ENCODE results near the gene ANO2.

The ANO2 gene

GRCh38 chr12:5514016-5514415 lies 431.0 kb downstream of the ANO2 start:
- DNase-seq (ENCODE audit: low spot score) = no peak

- DNase-seq (ENCODE audit: low spot score) = no peak
Measured at GRCh38 chr12:5513406-5513805, 431.7 kb downstream of the ANO2 start.

All from hematopoietic multipotent progenitor cell treated with erythropoietin and hydrocortisone succinate and interleukin-3 and kit ligand, for 17 days (in vitro differentiated cells).